GM19397 (cell line): ENCODE measurements around the gene CC2D2B.

Experiments
- ATAC-seq: cut with Tn5 transposase; IDR thresholded peaks from one replicate; pipeline ENCODE4 v1.9.1; 2021; ENCODE audit warnings: mild to moderate bottlenecking, moderate library complexity; ENCODE audit not compliant: unreplicated experiment

The CC2D2B gene

GRCh38 chr10:96073722-96074121, 165.9 kb downstream of the CC2D2B start:
- no peak for ATAC-seq

- no peak for ATAC-seq
Measured at GRCh38 chr10:96074776-96075175, 167.0 kb downstream of the CC2D2B start.

GRCh38 chr10:96075977-96076376, 168.2 kb downstream of the CC2D2B start:
- no peak for ATAC-seq

GRCh38 chr10:96077156-96077555, 169.4 kb downstream of the CC2D2B start:
- no peak for ATAC-seq

- ATAC-seq, result no peak
Measured at GRCh38 chr10:96082153-96082552, 174.4 kb downstream of the CC2D2B start.
